ENCODE data around the gene PGK2. TPM values are rescaled to one million over a fixed set of nuclear protein-coding genes. Genes with fewer than 3 reads are reported as not detected.

The PGK2 gene
- total RNA-seq, 1 donor from 2014 or later: not detected

DNA sequence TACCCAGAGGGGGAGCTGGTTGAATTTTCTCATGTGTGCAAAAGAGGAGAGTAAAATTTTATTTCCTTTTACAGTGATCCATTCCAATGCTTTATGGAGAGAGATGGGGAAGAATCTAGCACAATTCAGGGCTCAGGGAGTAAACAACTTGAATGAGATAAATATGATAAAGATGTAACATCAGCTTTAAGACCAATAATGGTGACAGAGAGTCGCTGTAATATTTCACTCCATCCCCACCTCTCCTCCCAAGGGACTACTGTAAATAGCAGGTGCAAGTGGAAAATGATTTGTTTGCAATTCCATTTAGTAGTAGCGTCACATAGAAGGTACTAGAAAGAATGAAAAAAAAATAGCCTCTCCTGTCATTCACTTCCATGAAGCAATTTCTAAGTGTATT, 47.7 kb downstream of the PGK2 start:
- DNase-seq (ENCODE audit: extremely low read depth, low read depth, low spot score): no peak

DNA sequence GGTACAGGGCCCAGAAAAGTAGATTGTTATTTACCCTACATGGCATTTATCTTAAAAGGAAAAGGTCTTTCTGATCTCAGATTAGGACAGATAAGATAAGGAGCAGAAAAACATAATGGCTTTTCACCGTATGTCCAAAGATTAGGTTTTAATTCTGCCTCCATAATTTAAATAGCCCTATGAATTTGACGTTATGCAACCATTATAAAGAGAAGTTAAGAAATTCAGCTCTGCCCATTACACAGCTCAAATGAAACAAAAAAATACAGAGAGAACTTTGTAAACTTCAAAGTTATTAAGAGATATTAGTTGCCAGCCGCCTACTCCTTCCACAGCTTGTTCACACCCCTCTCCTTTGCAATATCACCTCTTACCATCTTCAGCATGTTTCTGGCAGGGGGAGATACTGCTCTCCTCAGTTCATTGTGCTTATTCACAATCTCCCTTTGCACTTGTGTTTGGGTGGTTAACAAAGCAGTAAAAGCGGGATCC, 51.0 kb downstream of the PGK2 start:
- no peak for DNase-seq (ENCODE audit: extremely low read depth, low read depth, low spot score)

Other genes starting within 250 kb of the PGK2 start
- 17.9 and 28.1 TPM in 2 replicates for gene C6orf141, start 236.6 kb downstream of the PGK2 start, total RNA-seq
- gene RHAG, start 150.4 kb downstream of the PGK2 start, total RNA-seq: not detected in 2 replicates
- not detected in 2 replicates for gene CRISP2, start 73.7 kb downstream of the PGK2 start, total RNA-seq
- gene CRISP3, start 42.9 kb downstream of the PGK2 start, total RNA-seq: not detected in 2 replicates
- gene CRISP1, start 79.2 kb upstream of the PGK2 start, total RNA-seq: not detected in 2 replicates
- gene DEFB114, start 176.9 kb upstream of the PGK2 start, total RNA-seq: not detected in 2 replicates
- not detected in 2 replicates for gene DEFB113, start 182.3 kb upstream of the PGK2 start, total RNA-seq
- not detected in 2 replicates for gene DEFB110, start 234.7 kb upstream of the PGK2 start, total RNA-seq